ENCODE results near the gene KCNAB1. TPM values are rescaled to one million over a fixed set of nuclear protein-coding genes. Genes with fewer than 3 reads are reported as not detected.

KCNAB1 gene
- total and polyA plus RNA-seq, 12 donors: 1.4 to 5.0 (median 2.5) TPM

GRCh38 chr3:156525808-156526207, 405.4 kb downstream of the KCNAB1 start:
- no peak for ATAC-seq
- no peaks in the 10 kb centered on the region for H3K9me3 ChIP-seq
- intact Hi-C loops (cut with DNase I): no loop called here
- DNase-seq: no peak
- no peak overlapping the region for H3K4me3 ChIP-seq
- peaks cover 0 to 8% (median 0%) of the 10 kb centered on the region in 9 donors for H3K4me1 ChIP-seq
- 96 to 98% methylated on average over 1 of the region's 1 CpG for WGBS, 2 donors
- H3K27me3 ChIP-seq: no peaks in the 10 kb centered on the region
- H3K27ac ChIP-seq: no peak overlapping the region
- no peak for TF ChIP-seq CTCF (IDR thresholded peaks at IDR 0.05)
- peaks cover 0 to 23% (median 0%) of the 10 kb centered on the region in 9 donors for H3K36me3 ChIP-seq

- H3K27me3 ChIP-seq: no peaks in the 10 kb centered on the region
- intact Hi-C loops (cut with DNase I): no loop called here
- H3K4me1 ChIP-seq: peaks cover 0 to 8% (median 0%) of the 10 kb centered on the region in 9 donors
- no peak for DNase-seq
- no peak for TF ChIP-seq CTCF (IDR thresholded peaks at IDR 0.05)
- H3K27ac ChIP-seq: no peak overlapping the region
- no peak overlapping the region for H3K4me3 ChIP-seq
- H3K9me3 ChIP-seq: no peaks in the 10 kb centered on the region
- ATAC-seq: no peak
- WGBS, 2 donors: 97 to 100% methylated on average over 1 of the region's 1 CpG
- peaks cover 0 to 34% (median 0%) of the 10 kb centered on the region in 9 donors for H3K36me3 ChIP-seq
Measured at GRCh38 chr3:156527060-156527459, 406.7 kb downstream of the KCNAB1 start.

- peaks cover 2 to 32% (median 17%) of the 10 kb centered on the region in 9 donors for H3K4me1 ChIP-seq
Measured at GRCh38 chr3:156530980-156531379, 410.6 kb downstream of the KCNAB1 start.

GRCh38 chr3:156532730-156533129, 412.4 kb downstream of the KCNAB1 start:
- TF ChIP-seq CTCF (IDR thresholded peaks at IDR 0.05): no peak
- peak overlapping the region in 4 of 10 donors; percentile 4 to 72 (median 20) for H3K27ac ChIP-seq
- H3K27me3 ChIP-seq: no peaks in the 10 kb centered on the region
- DNase-seq (no peak), ATAC-seq (no peak)
- WGBS, 2 donors: 56 to 58% methylated on average over 3 of the region's 3 CpGs
- H3K4me1 ChIP-seq: peaks cover 2 to 32% (median 17%) of the 10 kb centered on the region in 9 donors
- intact Hi-C loops (cut with DNase I): loop anchor here in 3 of 10 donors (5.0 to 10.0 kb wide), 3 partner anchors 140 to 552 kb away; partner anchors contain the start of gene TIPARP (in 1 of the 3)
- H3K9me3 ChIP-seq: no peaks in the 10 kb centered on the region
- no peak overlapping the region for H3K4me3 ChIP-seq
- H3K36me3 ChIP-seq: peaks cover 0 to 34% (median 6%) of the 10 kb centered on the region in 9 donors

More at GRCh38 chr3:156530980-156531379, 410.6 kb downstream of the KCNAB1 start:
- WGBS, 2 donors: 83 to 91% methylated on average over 5 of the region's 5 CpGs
- Histone ChIP-seq H3K36me3 (peaks cover 0 to 23% (median 0%) of the 10 kb centered on the region in 9 donors), H3K9me3 (no peaks in the 10 kb centered on the region), H3K4me3 (no peak overlapping the region), H3K27ac (no peak overlapping the region), H3K27me3 (no peaks in the 10 kb centered on the region)
- TF ChIP-seq CTCF (IDR thresholded peaks at IDR 0.05): no peak
- DNase-seq: no peak
- no peak for ATAC-seq
- intact Hi-C loops (cut with DNase I): loop anchor here in 3 of 10 donors (5.0 to 10.0 kb wide), 3 partner anchors 141 to 554 kb away; partner anchors contain the start of gene TIPARP (in 1 of the 3)
